Heart left ventricle (tissue), 13 donors: ENCODE measurements around the gene RTEL1.

Experiments
- CTCF ChIP-seq, 12 donors: fragments of 200-600 bp; sonication (generic) in 4 of 12; IDR thresholded peaks; one replicate each; pipeline versions ENCODE4 v1.5.0 to v1.8.0; 2018 to 2022; ENCODE audit warnings: antibody characterized with exemption in 12 of 12, mild to moderate bottlenecking in 5 of 12
- POLR2A ChIP-seq, 2 donors: fragments of 450-650 bp; IDR thresholded peaks; one replicate each; pipeline ENCODE4 v1.6.1; 2017; ENCODE audit warnings: antibody characterized with exemption in 2 of 2, mild to moderate bottlenecking in 2 of 2, moderate library complexity in 2 of 2
- donor health status: ischemic (EF 13 %, LVEDD 7.1; RV severe dilation, severe dysfunction).
- donor health status: DM: no; HTN: yes; CAD: no.
- donor health status: DM: no; HTN: no; CAD: no.
- donor health status: ischemic (EF 25% LVEDD 6.9; RV normal size, moderate dysfunction).
- donor health status: ischemic (EF 25% LVEDD 5.7; RV mildly dilated, moderate dysfunction).
- donor health status: ischemic (EF 35%, LVEDD 5.7; RV mildly dilated, moderate dysfunction).
- donor health status: nonischemic (EF 11% LVEDD 7.7; RV severe dilation, severe dysfunction).
- donor health status: DM: yes; HTN: yes; CAD: no.
- donor health status: PGD.
- donor health status: ischemic (EF 29% LVEDD 5.4; RV normal size, mild dysfunction).
- donor health status: nonischemic (EF 23%, LVEDD 6.1; RV moderate dilation, normal function).

- TF ChIP-seq CTCF (IDR thresholded peaks at IDR 0.05) (no peak), POLR2A (IDR thresholded peaks at IDR 0.05) (no peak)
These were observed 15.8 kb downstream of the RTEL1 start for GRCh38 chr20:63673951-63674350.
